Spleen (tissue), 7 donors: ENCODE results near the gene SUCO.

Experiments
- CTCF ChIP-seq, 11 experiments: fragments of 200-600 bp in 7 of 11; fragments of 450-650 bp in 4 of 11; sonication (generic) in 4 of 11; IDR thresholded peaks in 8 of 11; conservative IDR thresholded peaks in 3 of 11; 1 replicate in 7 of 11; 2 replicates in 4 of 11; pipeline versions ENCODE4 v1.4.0 to v1.8.0; 2016 to 2021; ENCODE audit warnings: antibody characterized with exemption in 11 of 11, inconsistent platforms in 4 of 11, mild to moderate bottlenecking in 1 of 11
- POLR2A ChIP-seq, 3 donors: fragments of 450-650 bp; IDR thresholded peaks; one replicate each; pipeline ENCODE4 v1.5.1; 2017; ENCODE audit warnings: antibody characterized with exemption in 3 of 3, mild to moderate bottlenecking in 1 of 3
- donor health status: DM: no; HTN: no; CAD: no; lungs with moderate emphysema.
- donor health status: DM: no; HTN: no; CAD: no.
- donor health status: DM: no; HTN: no; CAD: no.

GRCh38 chr1:172484252-172484651 lies 48.7 kb upstream of the SUCO start:
- TF ChIP-seq CTCF (IDR thresholded peaks at IDR 0.05 in 8 of 11, conservative IDR thresholded peaks at IDR 0.05 in 3 of 11) (no peak), POLR2A (IDR thresholded peaks at IDR 0.05) (no peak)
